ENCODE data around the gene TAS2R60. TPM values are rescaled to one million over a fixed set of nuclear protein-coding genes. Genes with fewer than 3 reads are reported as not detected.
"Not testable (repeated sequence)": the region's sequence is repeated elsewhere in the genome, so short reads cannot be mapped to it uniquely, and the experiment has no call there.

The TAS2R60 gene
- polyA plus RNA-seq, 2 donors = not detected

DNA sequence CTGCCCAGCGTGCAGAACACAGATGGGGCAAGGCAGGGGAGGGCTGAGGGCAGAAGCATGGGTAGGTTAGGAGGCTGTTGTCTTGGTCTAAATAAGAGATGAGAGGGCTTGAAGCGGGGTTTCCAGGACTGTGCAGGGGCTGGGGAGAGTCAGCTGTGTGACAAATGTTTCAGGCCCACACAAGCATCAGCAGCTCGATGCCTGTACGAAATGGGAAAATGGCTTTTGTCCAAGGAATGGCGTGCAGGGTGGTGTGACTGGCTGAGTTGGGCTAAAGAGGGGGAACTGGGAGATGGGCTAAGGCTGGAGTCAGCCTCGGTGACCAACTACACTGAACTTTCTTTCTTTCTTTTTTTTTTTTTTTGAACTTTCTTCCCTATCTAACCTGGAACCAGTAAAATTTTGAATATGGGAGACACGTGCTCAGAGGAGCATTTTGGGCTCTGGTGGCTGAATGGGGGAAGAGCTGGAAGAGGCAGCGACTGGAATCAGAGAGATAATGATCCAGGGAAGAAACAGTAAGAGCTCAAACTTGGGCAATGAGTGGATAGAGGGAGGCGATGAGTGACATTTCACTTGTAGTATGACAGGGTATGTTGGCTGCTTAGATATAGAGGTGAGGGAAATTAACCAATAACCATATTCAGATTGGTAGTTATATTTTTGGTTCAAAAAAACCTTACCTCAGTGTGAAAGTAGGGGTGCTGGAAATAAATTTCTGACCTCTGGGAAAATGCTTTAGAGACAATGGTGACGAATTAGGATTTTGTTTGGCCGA lies 24.4 kb upstream of the TAS2R60 start:
- H3K4me1 ChIP-seq (ENCODE audit: control insufficient read depth in 2 of 2, insufficient read depth in 2 of 2, low read length in 1 of 2) = peaks cover 0 to 7% of the 10 kb centered on the region in 2 donors
- H3K36me3 ChIP-seq (ENCODE audit: control insufficient read depth in 2 of 2, insufficient read depth in 2 of 2, low read length in 1 of 2) = no peaks in the 10 kb centered on the region
- no peak overlapping the region for H3K4me3 ChIP-seq (ENCODE audit: low read depth in 1 of 2, low read length in 2 of 2)
- WGBS, 2 donors = 75 to 82% methylated on average over 11 of the region's 11 CpGs
- no peaks in the 10 kb centered on the region for H3K27me3 ChIP-seq (ENCODE audit: control insufficient read depth in 1 of 2, insufficient read depth in 2 of 2, low read length in 2 of 2)
- no peaks in the 10 kb centered on the region for H3K9me3 ChIP-seq (ENCODE audit: control insufficient read depth in 2 of 2, insufficient read depth in 1 of 2, low read depth in 1 of 2, low read length in 1 of 2)
- no peak overlapping the region for H3K27ac ChIP-seq (ENCODE audit: low read depth in 2 of 2, low read length in 1 of 2)

DNA sequence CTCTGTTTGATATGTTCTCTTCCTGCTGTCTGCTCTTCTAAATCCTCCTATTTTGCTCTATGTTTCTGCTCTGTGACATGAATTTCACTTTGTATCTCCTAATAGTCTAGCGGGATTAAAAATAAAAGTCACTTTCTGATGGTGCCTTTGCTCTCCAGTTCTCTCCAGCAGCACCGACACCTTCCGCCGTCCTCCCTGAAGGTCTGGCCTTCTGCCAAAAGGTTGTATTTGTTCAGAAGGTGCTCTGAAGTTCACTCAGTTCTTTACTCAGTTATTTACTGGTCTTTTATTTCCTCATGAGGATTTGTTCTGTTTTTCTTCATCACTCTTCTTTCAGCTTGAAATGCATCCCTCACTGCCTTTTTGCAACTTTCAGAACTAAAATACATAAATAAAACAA lies 23.4 kb upstream of the TAS2R60 start:
- Histone ChIP-seq H3K4me1 (ENCODE audit: control insufficient read depth in 2 of 2, insufficient read depth in 2 of 2, low read length in 1 of 2) (peaks cover 0 to 7% of the 10 kb centered on the region in 2 donors), H3K36me3 (ENCODE audit: control insufficient read depth in 2 of 2, insufficient read depth in 2 of 2, low read length in 1 of 2) (no peaks in the 10 kb centered on the region), H3K27ac (ENCODE audit: low read depth in 2 of 2, low read length in 1 of 2) (peak overlapping the region in 1 of 2 donors; percentile 3), H3K9me3 (ENCODE audit: control insufficient read depth in 2 of 2, insufficient read depth in 1 of 2, low read depth in 1 of 2, low read length in 1 of 2) (no peaks in the 10 kb centered on the region), H3K27me3 (ENCODE audit: control insufficient read depth in 1 of 2, insufficient read depth in 2 of 2, low read length in 2 of 2) (no peaks in the 10 kb centered on the region), H3K4me3 (ENCODE audit: low read depth in 1 of 2, low read length in 2 of 2) (no peak overlapping the region)
- 33 to 40% methylated on average over 4 of the region's 4 CpGs for WGBS, 2 donors

DNA sequence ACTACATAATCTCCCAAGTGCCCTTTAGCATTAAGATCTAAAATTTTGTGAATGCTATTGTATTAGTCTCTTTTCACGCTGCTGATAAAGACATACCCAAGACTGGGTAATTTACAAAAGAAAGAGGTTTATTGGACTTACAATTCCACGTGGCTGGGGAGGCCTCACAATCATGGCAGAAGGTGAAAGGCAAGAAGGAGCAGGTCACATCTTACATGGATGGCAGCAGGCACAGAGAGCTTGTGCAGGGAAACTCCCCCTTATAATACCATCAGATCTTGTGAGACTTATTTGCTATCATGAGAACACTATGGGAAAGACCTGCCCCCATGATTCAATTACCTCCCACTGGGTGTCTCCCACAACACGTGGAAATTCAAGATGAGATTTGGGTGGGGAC lies 22.6 kb upstream of the TAS2R60 start:
- H3K27ac ChIP-seq (ENCODE audit: low read depth in 2 of 2, low read length in 1 of 2); H3K36me3 ChIP-seq (ENCODE audit: control insufficient read depth in 2 of 2, insufficient read depth in 2 of 2, low read length in 1 of 2); H3K9me3 ChIP-seq (ENCODE audit: control insufficient read depth in 2 of 2, insufficient read depth in 1 of 2, low read depth in 1 of 2, low read length in 1 of 2); H3K4me1 ChIP-seq (ENCODE audit: control insufficient read depth in 2 of 2, insufficient read depth in 2 of 2, low read length in 1 of 2); H3K27me3 ChIP-seq (ENCODE audit: control insufficient read depth in 1 of 2, insufficient read depth in 2 of 2, low read length in 2 of 2); H3K4me3 ChIP-seq (ENCODE audit: low read depth in 1 of 2, low read length in 2 of 2): not testable (repeated sequence)
- WGBS, 2 donors = 50 to 56% methylated on average over 3 of the region's 3 CpGs

GRCh38 chr7:143422033-143422432 lies 21.2 kb upstream of the TAS2R60 start:
- peaks cover 0 to 5% of the 10 kb centered on the region in 2 donors for H3K4me1 ChIP-seq (ENCODE audit: control insufficient read depth in 2 of 2, insufficient read depth in 2 of 2, low read length in 1 of 2)
- no peak overlapping the region for H3K4me3 ChIP-seq (ENCODE audit: low read depth in 1 of 2, low read length in 2 of 2)
- no peaks in the 10 kb centered on the region for H3K36me3 ChIP-seq (ENCODE audit: control insufficient read depth in 2 of 2, insufficient read depth in 2 of 2, low read length in 1 of 2)
- H3K9me3 ChIP-seq (ENCODE audit: control insufficient read depth in 2 of 2, insufficient read depth in 1 of 2, low read depth in 1 of 2, low read length in 1 of 2) = no peaks in the 10 kb centered on the region
- no peaks in the 10 kb centered on the region for H3K27me3 ChIP-seq (ENCODE audit: control insufficient read depth in 1 of 2, insufficient read depth in 2 of 2, low read length in 2 of 2)
- 91 to 96% methylated on average over 3 of the region's 3 CpGs for WGBS, 2 donors
- no peak overlapping the region for H3K27ac ChIP-seq (ENCODE audit: low read depth in 2 of 2, low read length in 1 of 2)

DNA sequence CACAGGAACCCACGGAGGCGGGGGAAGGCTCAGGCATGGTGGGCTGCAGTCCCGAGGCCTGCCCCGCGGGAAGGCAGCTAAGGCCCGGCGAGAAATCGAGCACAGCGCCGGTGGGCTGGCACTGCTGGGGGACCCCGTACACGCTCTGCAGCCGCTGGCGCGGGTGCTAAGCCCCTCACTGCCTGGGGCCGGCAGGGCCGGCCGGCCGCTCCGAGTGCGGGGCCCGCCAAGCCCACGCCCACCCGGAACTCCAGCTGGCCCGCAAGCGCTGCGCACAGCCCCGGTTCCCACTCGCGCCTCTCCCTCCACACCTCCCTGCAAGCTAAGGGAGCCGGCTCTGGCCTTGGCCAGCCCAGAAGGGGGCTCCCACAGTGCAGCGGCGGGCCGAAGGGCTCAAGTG lies 18.8 kb upstream of the TAS2R60 start:
- H3K27me3 ChIP-seq (ENCODE audit: control insufficient read depth in 1 of 2, insufficient read depth in 2 of 2, low read length in 2 of 2); H3K9me3 ChIP-seq (ENCODE audit: control insufficient read depth in 2 of 2, insufficient read depth in 1 of 2, low read depth in 1 of 2, low read length in 1 of 2); H3K27ac ChIP-seq (ENCODE audit: low read depth in 2 of 2, low read length in 1 of 2); H3K4me1 ChIP-seq (ENCODE audit: control insufficient read depth in 2 of 2, insufficient read depth in 2 of 2, low read length in 1 of 2); H3K36me3 ChIP-seq (ENCODE audit: control insufficient read depth in 2 of 2, insufficient read depth in 2 of 2, low read length in 1 of 2); H3K4me3 ChIP-seq (ENCODE audit: low read depth in 1 of 2, low read length in 2 of 2): not testable (repeated sequence)
- WGBS, 2 donors = 96 to 97% methylated on average over 19 to 34 of the region's 34 CpGs

DNA sequence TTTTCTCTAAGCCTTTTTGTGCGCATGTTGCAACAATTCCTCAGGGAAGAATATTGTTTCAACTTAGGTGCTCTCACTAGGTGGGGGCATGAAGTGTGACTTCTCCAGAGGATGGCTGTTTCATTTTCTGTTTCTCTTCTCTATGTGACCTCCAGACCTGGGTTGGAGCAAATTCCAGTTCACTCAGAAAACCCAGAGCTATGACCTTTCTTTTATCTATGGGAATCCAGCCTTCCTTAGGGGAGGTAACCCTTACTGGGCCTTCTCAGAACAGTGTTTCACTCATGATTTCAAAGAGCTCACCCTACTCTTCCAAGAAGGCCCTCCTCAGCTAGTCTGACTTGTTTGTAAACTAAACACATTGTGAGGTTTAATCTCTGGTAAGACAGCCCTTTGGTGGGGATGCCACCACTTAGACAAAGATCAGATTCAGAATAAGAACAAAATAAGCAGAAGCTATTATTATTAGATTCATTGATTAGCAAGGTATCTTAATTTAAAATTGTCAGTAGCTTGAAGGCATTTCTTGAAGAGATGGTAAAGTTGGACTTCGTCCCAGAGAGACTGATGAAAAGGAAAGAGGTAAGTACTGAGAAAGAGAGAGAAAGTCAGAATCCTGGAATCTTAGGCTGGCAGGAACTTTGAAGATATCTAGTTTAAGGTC lies 16.6 kb upstream of the TAS2R60 start:
- no peak overlapping the region for H3K4me3 ChIP-seq (ENCODE audit: low read depth in 1 of 2, low read length in 2 of 2)
- no peaks in the 10 kb centered on the region for H3K27me3 ChIP-seq (ENCODE audit: control insufficient read depth in 1 of 2, insufficient read depth in 2 of 2, low read length in 2 of 2)
- no peaks in the 10 kb centered on the region for H3K4me1 ChIP-seq (ENCODE audit: control insufficient read depth in 2 of 2, insufficient read depth in 2 of 2, low read length in 1 of 2)
- no peaks in the 10 kb centered on the region for H3K9me3 ChIP-seq (ENCODE audit: control insufficient read depth in 2 of 2, insufficient read depth in 1 of 2, low read depth in 1 of 2, low read length in 1 of 2)
- no peak overlapping the region for H3K27ac ChIP-seq (ENCODE audit: low read depth in 2 of 2, low read length in 1 of 2)
- no peaks in the 10 kb centered on the region for H3K36me3 ChIP-seq (ENCODE audit: control insufficient read depth in 2 of 2, insufficient read depth in 2 of 2, low read length in 1 of 2)
- WGBS, 2 donors = 78 to 87% methylated on average over 2 of the region's 2 CpGs

- peak overlapping the region in 1 of 2 donors; percentile 30 for H3K27ac ChIP-seq (ENCODE audit: low read depth in 2 of 2, low read length in 1 of 2)
- no peaks in the 10 kb centered on the region for H3K36me3 ChIP-seq (ENCODE audit: control insufficient read depth in 2 of 2, insufficient read depth in 2 of 2, low read length in 1 of 2)
- H3K4me3 ChIP-seq (ENCODE audit: low read depth in 1 of 2, low read length in 2 of 2) = no peak overlapping the region
- H3K4me1 ChIP-seq (ENCODE audit: control insufficient read depth in 2 of 2, insufficient read depth in 2 of 2, low read length in 1 of 2) = no peaks in the 10 kb centered on the region
- 60 to 72% methylated on average over 10 of the region's 10 CpGs for WGBS, 2 donors
- no peaks in the 10 kb centered on the region for H3K9me3 ChIP-seq (ENCODE audit: control insufficient read depth in 2 of 2, insufficient read depth in 1 of 2, low read depth in 1 of 2, low read length in 1 of 2)
- H3K27me3 ChIP-seq (ENCODE audit: control insufficient read depth in 1 of 2, insufficient read depth in 2 of 2, low read length in 2 of 2) = no peaks in the 10 kb centered on the region
Observed at GRCh38 chr7:143429770-143430698, 13.2 kb upstream of the TAS2R60 start.

DNA sequence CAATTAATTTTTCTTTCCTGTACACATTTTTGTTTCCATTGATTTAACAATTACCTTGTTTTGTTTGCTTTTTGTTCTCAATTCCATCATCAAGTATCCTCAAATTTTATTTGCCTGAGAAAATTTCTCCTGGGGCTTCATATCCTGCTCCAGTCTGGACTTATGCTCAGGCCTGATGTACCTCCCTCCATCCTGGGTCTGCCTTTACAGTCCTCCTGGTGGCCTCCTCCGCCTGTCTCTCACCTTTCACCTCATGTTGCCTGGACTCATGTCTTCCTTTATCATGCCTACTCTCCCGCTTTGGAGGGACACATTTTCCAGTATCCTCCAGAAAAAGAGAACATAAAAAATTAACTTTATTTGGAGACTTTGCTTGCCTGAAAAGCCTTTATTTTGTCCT lies 12.1 kb upstream of the TAS2R60 start:
- Histone ChIP-seq H3K4me3 (ENCODE audit: low read depth in 1 of 2, low read length in 2 of 2) (no peak overlapping the region), H3K27ac (ENCODE audit: low read depth in 2 of 2, low read length in 1 of 2) (no peak overlapping the region), H3K9me3 (ENCODE audit: control insufficient read depth in 2 of 2, insufficient read depth in 1 of 2, low read depth in 1 of 2, low read length in 1 of 2) (no peaks in the 10 kb centered on the region), H3K27me3 (ENCODE audit: control insufficient read depth in 1 of 2, insufficient read depth in 2 of 2, low read length in 2 of 2) (no peaks in the 10 kb centered on the region), H3K4me1 (ENCODE audit: control insufficient read depth in 2 of 2, insufficient read depth in 2 of 2, low read length in 1 of 2) (no peaks in the 10 kb centered on the region), H3K36me3 (ENCODE audit: control insufficient read depth in 2 of 2, insufficient read depth in 2 of 2, low read length in 1 of 2) (no peaks in the 10 kb centered on the region)
- WGBS, 2 donors = 49 to 73% methylated on average over 2 of the region's 2 CpGs

GRCh38 chr7:143433759-143434158 lies 9.5 kb upstream of the TAS2R60 start:
- no peaks in the 10 kb centered on the region for H3K27me3 ChIP-seq (ENCODE audit: control insufficient read depth in 1 of 2, insufficient read depth in 2 of 2, low read length in 2 of 2)
- H3K27ac ChIP-seq (ENCODE audit: low read depth in 2 of 2, low read length in 1 of 2) = no peak overlapping the region
- no peaks in the 10 kb centered on the region for H3K4me1 ChIP-seq (ENCODE audit: control insufficient read depth in 2 of 2, insufficient read depth in 2 of 2, low read length in 1 of 2)
- H3K36me3 ChIP-seq (ENCODE audit: control insufficient read depth in 2 of 2, insufficient read depth in 2 of 2, low read length in 1 of 2) = no peaks in the 10 kb centered on the region
- no peaks in the 10 kb centered on the region for H3K9me3 ChIP-seq (ENCODE audit: control insufficient read depth in 2 of 2, insufficient read depth in 1 of 2, low read depth in 1 of 2, low read length in 1 of 2)
- H3K4me3 ChIP-seq (ENCODE audit: low read depth in 1 of 2, low read length in 2 of 2) = no peak overlapping the region
- 88 to 89% methylated on average over 4 of the region's 4 CpGs for WGBS, 2 donors

Data from esophagus (tissue), 2 donors.